ENCODE measurements around the gene PKNOX2. TPM values are rescaled to one million over a fixed set of nuclear protein-coding genes. Genes with fewer than 3 reads are reported as not detected.

PKNOX2 gene
- total and polyA plus RNA-seq, 10 of the 15 experiments (the other 5 are each of a cell fraction or from before 2014, with no cell fraction given), result not detected

DNA sequence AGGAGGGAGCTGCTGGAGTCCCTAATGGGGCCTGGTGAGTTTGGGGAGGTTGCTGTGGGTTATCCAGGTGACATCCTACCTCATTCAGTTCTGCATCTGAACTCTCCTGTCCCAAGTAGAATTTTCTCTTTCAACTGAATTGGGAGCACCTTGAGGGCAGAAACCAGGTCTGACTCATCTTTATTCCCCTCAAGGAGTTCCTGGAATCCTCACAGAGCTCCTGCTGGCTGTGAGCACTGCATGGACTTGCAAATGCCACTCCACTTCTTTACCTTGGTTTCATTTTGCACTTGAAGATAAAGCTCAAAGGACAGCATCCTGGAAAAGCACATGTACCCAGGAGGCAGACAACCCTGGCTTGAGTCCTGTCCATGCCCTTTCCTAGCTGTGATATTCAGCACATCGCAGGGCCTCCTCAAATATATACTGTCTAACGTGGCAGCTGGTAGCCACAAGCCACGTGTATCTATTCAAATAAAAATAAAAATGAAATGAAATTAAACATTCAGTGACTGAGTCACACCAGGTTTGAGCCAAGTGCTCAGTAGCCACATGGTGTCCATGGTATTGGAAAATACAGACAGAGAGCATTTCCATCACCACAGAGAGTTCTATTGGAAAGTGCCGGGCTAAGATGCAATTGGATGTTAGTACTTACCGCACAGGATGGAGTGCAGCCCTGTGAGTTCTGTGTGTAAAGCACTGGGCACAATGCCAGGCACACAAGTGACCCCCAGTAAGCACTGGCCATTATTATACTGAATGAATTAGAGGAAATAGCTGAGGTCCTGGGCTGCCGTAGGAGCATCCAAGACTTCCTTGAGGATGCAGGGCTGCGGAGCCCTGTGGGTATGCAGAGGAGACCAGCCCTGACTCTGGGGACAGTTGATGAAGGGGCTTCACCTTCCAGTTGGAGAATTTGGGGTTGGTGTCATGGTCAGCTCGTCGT is 149.0 kb downstream of the PKNOX2 start:
- H4K20me1 ChIP-seq (ENCODE audit: control insufficient read depth, insufficient read depth), result no peaks in the 10 kb centered on the region
- H3K9me3 ChIP-seq (replicated peaks; ENCODE audit: control insufficient read depth, insufficient read depth, low read length), result no peaks in the 10 kb centered on the region
- H3K9ac ChIP-seq (ENCODE audit: control insufficient read depth, insufficient read depth, low read length), result no peak overlapping the region
- in situ Hi-C loops (cut with MboI), result no loop called here
- no peaks in the 10 kb centered on the region for H3K79me2 ChIP-seq (ENCODE audit: control insufficient read depth, insufficient read depth, low read length)
- H3K27ac ChIP-seq (ENCODE audit: control insufficient read depth, insufficient read depth), result no peak overlapping the region
- intact Hi-C loops (cut with micrococcal nuclease; ENCODE audit: unreplicated experiment), result no loop called here
- TF ChIP-seq PML (IDR thresholded peaks at IDR 0.05; ENCODE audit: low read length), result no peak
- no peak for TF ChIP-seq CBX5 (IDR thresholded peaks at IDR 0.05; ENCODE audit: low read depth)
- TF ChIP-seq BMI1 (IDR thresholded peaks at IDR 0.05; ENCODE audit: borderline replicate concordance), result no peak
- TF ChIP-seq ZNF207 (IDR thresholded peaks at IDR 0.05; ENCODE audit: borderline replicate concordance), result no peak
- no peak for TF ChIP-seq CREB1 (IDR thresholded peaks at IDR 0.05; ENCODE audit: low read depth)
- no peak for TF ChIP-seq BCL3 (IDR thresholded peaks at IDR 0.05; ENCODE audit: borderline replicate concordance, insufficient read depth, low read depth, low read length, poor library complexity, severe bottlenecking)
- no peak for TF ChIP-seq ATF7 (IDR thresholded peaks at IDR 0.05; ENCODE audit: low read depth)
- TF ChIP-seq YY1 (IDR thresholded peaks at IDR 0.05; ENCODE audit: low read depth, low read length), result no peak
- TF ChIP-seq NFIC (IDR thresholded peaks at IDR 0.05; ENCODE audit: low read depth, low read length), result no peak
- no peak for TF ChIP-seq ASH2L (IDR thresholded peaks at IDR 0.05; ENCODE audit: borderline replicate concordance, low read depth)
- TF ChIP-seq FOXK2 (IDR thresholded peaks at IDR 0.05), result no peak
- TF ChIP-seq NR2C2 (IDR thresholded peaks at IDR 0.05; ENCODE audit: borderline replicate concordance, control insufficient read depth, insufficient read length, low read depth), result no peak
- no peak for TF ChIP-seq TBL1XR1 (IDR thresholded peaks at IDR 0.05; ENCODE audit: low read depth, low read length)
- no peak for TF ChIP-seq BRCA1 (IDR thresholded peaks at IDR 0.05; ENCODE audit: low read depth, low read length)
- no peak for TF ChIP-seq CBX3 (IDR thresholded peaks at IDR 0.05; ENCODE audit: borderline replicate concordance, low read depth)
- TF ChIP-seq, protein P1, sequence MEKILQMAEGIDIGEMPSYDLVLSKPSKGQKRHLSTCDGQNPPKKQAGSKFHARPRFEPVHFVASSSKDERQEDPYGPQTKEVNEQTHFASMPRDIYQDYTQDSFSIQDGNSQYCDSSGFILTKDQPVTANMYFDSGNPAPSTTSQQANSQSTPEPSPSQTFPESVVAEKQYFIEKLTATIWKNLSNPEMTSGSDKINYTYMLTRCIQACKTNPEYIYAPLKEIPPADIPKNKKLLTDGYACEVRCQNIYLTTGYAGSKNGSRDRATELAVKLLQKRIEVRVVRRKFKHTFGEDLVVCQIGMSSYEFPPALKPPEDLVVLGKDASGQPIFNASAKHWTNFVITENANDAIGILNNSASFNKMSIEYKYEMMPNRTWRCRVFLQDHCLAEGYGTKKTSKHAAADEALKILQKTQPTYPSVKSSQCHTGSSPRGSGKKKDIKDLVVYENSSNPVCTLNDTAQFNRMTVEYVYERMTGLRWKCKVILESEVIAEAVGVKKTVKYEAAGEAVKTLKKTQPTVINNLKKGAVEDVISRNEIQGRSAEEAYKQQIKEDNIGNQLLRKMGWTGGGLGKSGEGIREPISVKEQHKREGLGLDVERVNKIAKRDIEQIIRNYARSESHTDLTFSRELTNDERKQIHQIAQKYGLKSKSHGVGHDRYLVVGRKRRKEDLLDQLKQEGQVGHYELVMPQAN (conservative IDR thresholded peaks at IDR 0.05), result no peak
- TF ChIP-seq, protein P2, sequence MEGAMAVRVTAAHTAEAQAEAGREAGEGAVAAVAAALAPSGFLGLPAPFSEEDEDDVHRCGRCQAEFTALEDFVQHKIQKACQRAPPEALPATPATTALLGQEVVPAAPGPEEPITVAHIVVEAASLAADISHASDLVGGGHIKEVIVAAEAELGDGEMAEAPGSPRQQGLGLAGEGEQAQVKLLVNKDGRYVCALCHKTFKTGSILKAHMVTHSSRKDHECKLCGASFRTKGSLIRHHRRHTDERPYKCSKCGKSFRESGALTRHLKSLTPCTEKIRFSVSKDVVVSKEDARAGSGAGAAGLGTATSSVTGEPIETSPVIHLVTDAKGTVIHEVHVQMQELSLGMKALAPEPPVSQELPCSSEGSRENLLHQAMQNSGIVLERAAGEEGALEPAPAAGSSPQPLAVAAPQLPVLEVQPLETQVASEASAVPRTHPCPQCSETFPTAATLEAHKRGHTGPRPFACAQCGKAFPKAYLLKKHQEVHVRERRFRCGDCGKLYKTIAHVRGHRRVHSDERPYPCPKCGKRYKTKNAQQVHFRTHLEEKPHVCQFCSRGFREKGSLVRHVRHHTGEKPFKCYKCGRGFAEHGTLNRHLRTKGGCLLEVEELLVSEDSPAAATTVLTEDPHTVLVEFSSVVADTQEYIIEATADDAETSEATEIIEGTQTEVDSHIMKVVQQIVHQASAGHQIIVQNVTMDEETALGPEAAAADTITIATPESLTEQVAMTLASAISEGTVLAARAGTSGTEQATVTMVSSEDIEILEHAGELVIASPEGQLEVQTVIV (IDR thresholded peaks at IDR 0.05; ENCODE audit: borderline replicate concordance, partially characterized antibody), result no peak
- SMC1A ChIA-PET (ENCODE audit: uncharacterized antibody, unreplicated experiment), result no interaction called here
- RAD21 ChIA-PET (ENCODE audit: unreplicated experiment), result no interaction called here
- CTCF ChIA-PET, result no interaction called here
- FAIRE-seq (no peak), DNase-seq (ENCODE audit: low read depth, low spot score) (no peak), ATAC-seq (no peak)
- H3K4me2 ChIP-seq (ENCODE audit: control insufficient read depth, insufficient read depth), result no peak overlapping the region
- WGBS (ENCODE audit: insufficient coverage, insufficient replicate concordance, low lambda C conversion rate, missing lambda C conversion rate), result 33% methylated on average over 9 of the region's 9 CpGs
- POLR2A ChIA-PET, result interaction anchor here (0.5 kb wide), 1 partner anchor 93 kb away, joined by 5 read pairs; no protein-coding TSS in a partner anchor
- no peak overlapping the region for H3K4me3 ChIP-seq
- no TSS peak for BruUV-seq (replicated peaks)
- no peaks in the 10 kb centered on the region for H3K36me3 ChIP-seq (ENCODE audit: control insufficient read depth in 2 of 2, insufficient read depth in 2 of 2, low read length in 1 of 2)
- no peak overlapping the region for H2AFZ ChIP-seq (ENCODE audit: control insufficient read depth, low read depth, low read length)
- H3K27me3 ChIP-seq (replicated peaks in 1 of 2; ENCODE audit: control insufficient read depth in 2 of 2, insufficient read depth in 2 of 2, low read length in 1 of 2), result peaks cover 0 to 8% of the 10 kb centered on the region in 2 experiments; a peak in 2 of 4 replicates
- no peaks in the 10 kb centered on the region for H3K4me1 ChIP-seq (ENCODE audit: control insufficient read depth, insufficient read depth, low read length)

Data from GM12878 (cell line).